H1 (cell line): ENCODE results near the gene ADAM22. TPM values are rescaled to one million over a fixed set of nuclear protein-coding genes. Genes with fewer than 3 reads are reported as not detected.

Experiments used
- CTCF ChIA-PET: fragments of 300-600 bp; sonication (Branson Sonifier 250); formaldehyde crosslinking; loops from one replicate; lab custom pipeline; 2021; ENCODE audit not compliant: partially characterized antibody; lab: Charles Lee
- POLR2A ChIA-PET: fragments of 300-600 bp; sonication (Branson Sonifier 250); formaldehyde crosslinking; loops from one replicate; lab custom pipeline; 2021; ENCODE audit warnings: inconsistent platforms; ENCODE audit not compliant: partially characterized antibody; lab: Charles Lee
- DNase-seq, 2 experiments: peaks; one replicate each; pipeline versions ENCODE4 v3.0.0 to v3.0.0-alpha.2; 2010 to 2022; ENCODE audit warnings: low spot score in 2 of 2, low read depth in 1 of 2, mixed read lengths in 1 of 2
- FAIRE-seq: peaks from 2 replicates; lab custom pipeline; 2011; peaks lifted over from hg19 to GRCh38; lab: Jason Lieb, UNC
- H2AFZ ChIP-seq: 2 replicates; pipeline ENCODE4 v1.8.1; 2012; ENCODE audit warnings: low read length, inconsistent platforms
- H2AK5ac ChIP-seq: 2 replicates; pipeline ENCODE4 v1.6.1; 2013; ENCODE audit warnings: low read depth, low read length
- H2BK120ac ChIP-seq: replicated peaks from 2 replicates; pipeline ENCODE3; 2013; ENCODE audit warnings: low read depth, low read length, inconsistent platforms
- H2BK12ac ChIP-seq: 2 replicates; pipeline ENCODE4 v1.6.1; 2013; ENCODE audit warnings: low read depth, low read length
- H2BK15ac ChIP-seq: 2 replicates; pipeline ENCODE4 v1.6.1; 2013; ENCODE audit warnings: low read length
- H2BK20ac ChIP-seq: 2 replicates; pipeline ENCODE4 v1.6.1; 2013; ENCODE audit warnings: low read length
- H2BK5ac ChIP-seq: 2 replicates; pipeline ENCODE4 v1.6.1; 2013; ENCODE audit warnings: low read depth, low read length
- H3K14ac ChIP-seq: 2 replicates; pipeline ENCODE4 v1.6.1; 2013; ENCODE audit warnings: inconsistent platforms; ENCODE audit not compliant: insufficient read length
- H3K18ac ChIP-seq: 2 replicates; pipeline ENCODE4 v1.6.1; 2013; ENCODE audit warnings: low read length; ENCODE audit errors: extremely low read depth
- H3K23ac ChIP-seq: 2 replicates; pipeline ENCODE4 v1.6.1; 2013; ENCODE audit warnings: inconsistent platforms; ENCODE audit not compliant: insufficient read length
- H3K23me2 ChIP-seq: 2 replicates; pipeline ENCODE4 v1.6.1; 2013; ENCODE audit warnings: low read depth, low read length
- H3K27ac ChIP-seq: 2 replicates; pipeline ENCODE4 v1.6.1; 2011; ENCODE audit warnings: low read depth, low read length, inconsistent platforms
- H3K27me3 ChIP-seq, 4 experiments: replicated peaks in 1 of 4; 1 replicate in 1 of 4; 2 replicates in 3 of 4; pipeline versions ENCODE4 v1.6.1 to v1.8.1; 2011 to 2013; ENCODE audit warnings: low read length in 3 of 4, mild to moderate bottlenecking in 3 of 4, inconsistent platforms in 2 of 4, mixed read lengths in 2 of 4, moderate library complexity in 1 of 4; ENCODE audit not compliant: control insufficient read depth in 3 of 4, insufficient read depth in 3 of 4; ENCODE audit errors: extremely low read depth in 1 of 4
- H3K36me3 ChIP-seq, 4 experiments: 2 replicates each; pipeline versions ENCODE4 v1.6.1 to v1.8.1; 2011 to 2013; ENCODE audit warnings: mild to moderate bottlenecking in 4 of 4, low read length in 3 of 4, moderate library complexity in 2 of 4, control low read depth in 1 of 4, inconsistent platforms in 1 of 4; ENCODE audit not compliant: insufficient read depth in 4 of 4, control insufficient read depth in 2 of 4
- H3K4ac ChIP-seq: replicated peaks from 2 replicates; pipeline ENCODE3; 2013; ENCODE audit warnings: low read length, low read depth, mixed read lengths, inconsistent platforms; ENCODE audit not compliant: insufficient read length
- H3K4me1 ChIP-seq, 4 experiments: replicated peaks in 1 of 4; 1 replicate in 1 of 4; 2 replicates in 3 of 4; pipeline versions ENCODE4 v1.6.1 to v1.8.1; 2011 to 2013; ENCODE audit warnings: low read length in 3 of 4, inconsistent platforms in 2 of 4, mixed read lengths in 1 of 4; ENCODE audit not compliant: insufficient read depth in 4 of 4, control insufficient read depth in 3 of 4
- H3K4me2 ChIP-seq, 2 experiments: 2 replicates each; pipeline versions ENCODE4 v1.6.1 to v1.8.1; 2011 to 2013; ENCODE audit warnings: low read depth in 2 of 2, low read length in 2 of 2, control low read depth in 1 of 2, inconsistent platforms in 1 of 2, mild to moderate bottlenecking in 1 of 2; ENCODE audit not compliant: insufficient read depth in 1 of 2
- H3K4me3 ChIP-seq, 4 experiments: fragments of 200-600, 300-600 bp in 1 of 4; sonication (generic), shearing (Covaris generic), sonication (Bioruptor Twin) in 1 of 4; 2 replicates each; pipeline versions ENCODE4 v1.5.1 to v1.8.1; 2011 to 2016; ENCODE audit warnings: low read length in 4 of 4, low read depth in 3 of 4, control low read depth in 2 of 4, inconsistent platforms in 2 of 4, mild to moderate bottlenecking in 2 of 4, mixed read lengths in 1 of 4, moderate library complexity in 1 of 4; ENCODE audit not compliant: insufficient read depth in 2 of 4; ENCODE audit errors: extremely low read depth in 1 of 4
- H3K56ac ChIP-seq: replicated peaks from 2 replicates; pipeline ENCODE3; 2013; ENCODE audit warnings: low read depth, mild to moderate bottlenecking, mixed read lengths, low read length, inconsistent platforms; ENCODE audit not compliant: insufficient read length
- H3K79me1 ChIP-seq: 2 replicates; pipeline ENCODE4 v1.6.1; 2013; ENCODE audit warnings: low read depth, low read length, control low read depth
- H3K79me2 ChIP-seq, 2 experiments: 2 replicates each; pipeline versions ENCODE4 v1.6.1 to v1.8.1; 2012 to 2013; ENCODE audit warnings: low read length in 2 of 2, mild to moderate bottlenecking in 2 of 2, inconsistent platforms in 1 of 2; ENCODE audit not compliant: insufficient read depth in 2 of 2, control insufficient read depth in 1 of 2
- H3K9ac ChIP-seq, 4 experiments: replicated peaks in 1 of 4; 1 replicate in 1 of 4; 2 replicates in 3 of 4; pipeline versions ENCODE4 v1.6.1 to v1.8.1; 2011 to 2013; ENCODE audit warnings: low read depth in 3 of 4, low read length in 3 of 4, control low read depth in 2 of 4, mild to moderate bottlenecking in 2 of 4, moderate library complexity in 2 of 4, inconsistent platforms in 1 of 4; ENCODE audit errors: extremely low read depth in 1 of 4
- H3K9me3 ChIP-seq, 2 experiments: 2 replicates each; pipeline versions ENCODE4 v1.6.1 to v1.8.1; 2012 to 2013; ENCODE audit warnings: mild to moderate bottlenecking in 2 of 2, moderate library complexity in 2 of 2, control low read depth in 1 of 2, inconsistent platforms in 1 of 2, low read depth in 1 of 2, low read length in 1 of 2, mixed read lengths in 1 of 2; ENCODE audit not compliant: insufficient read depth in 2 of 2
- H4K20me1 ChIP-seq, 2 experiments: replicated peaks in 1 of 2; 2 replicates each; pipeline versions ENCODE3 to v1.8.1; 2011 to 2013; ENCODE audit warnings: inconsistent platforms in 2 of 2, low read length in 2 of 2, mild to moderate bottlenecking in 1 of 2; ENCODE audit not compliant: insufficient read depth in 2 of 2, control insufficient read depth in 1 of 2
- H4K5ac ChIP-seq: 2 replicates; pipeline ENCODE4 v1.6.1; 2013; ENCODE audit warnings: low read length, low read depth, mixed read lengths, inconsistent platforms; ENCODE audit not compliant: insufficient read length
- H4K8ac ChIP-seq: 2 replicates; pipeline ENCODE4 v1.8.0; 2013; ENCODE audit warnings: mild to moderate bottlenecking, moderate library complexity, low read length, inconsistent platforms; ENCODE audit not compliant: insufficient read depth; ENCODE audit errors: extremely low read depth
- H4K91ac ChIP-seq: replicated peaks from 2 replicates; pipeline ENCODE3; 2013; ENCODE audit warnings: low read length, mixed read lengths, inconsistent platforms; ENCODE audit not compliant: insufficient read length
- BACH1 ChIP-seq: IDR thresholded peaks from 2 replicates; pipeline ENCODE4 v1.6.1; 2012; ENCODE audit warnings: low read length, improper control_type of control experiment
- CTBP2 ChIP-seq: IDR thresholded peaks from 2 replicates; pipeline ENCODE4 v1.7.0; 2011; ENCODE audit warnings: borderline replicate concordance, mild to moderate bottlenecking, moderate library complexity, mixed read lengths, low read length; ENCODE audit not compliant: insufficient read depth, insufficient read length
- E2F6 ChIP-seq: IDR thresholded peaks from 2 replicates; pipeline ENCODE4 v1.6.1; 2012; ENCODE audit warnings: inconsistent platforms
- EP300 ChIP-seq, 2 experiments: IDR thresholded peaks; 1 replicate in 1 of 2; 2 replicates in 1 of 2; pipeline ENCODE4 v1.6.1; 2011 to 2012; ENCODE audit warnings: low read depth in 2 of 2, low read length in 2 of 2, mild to moderate bottlenecking in 2 of 2, borderline replicate concordance in 1 of 2, inconsistent platforms in 1 of 2, moderate library complexity in 1 of 2
- EZH2 ChIP-seq: fragments of 200-600 bp; sonication (generic); IDR thresholded peaks from 2 replicates; pipeline ENCODE4 v1.7.1; 2012; ENCODE audit warnings: low read depth, mild to moderate bottlenecking, moderate library complexity, low read length, inconsistent platforms; ENCODE audit not compliant: severe bottlenecking
- KDM4A ChIP-seq: IDR thresholded peaks from one replicate; pipeline ENCODE4 v1.7.1; 2012; ENCODE audit warnings: low read depth, mild to moderate bottlenecking, moderate library complexity, low read length, inconsistent platforms; ENCODE audit not compliant: severe bottlenecking
- MAFK ChIP-seq: IDR thresholded peaks from 2 replicates; pipeline ENCODE4 v1.6.1; 2012; ENCODE audit warnings: low read depth, mild to moderate bottlenecking, improper control_type of control experiment, low read length
- POU5F1 ChIP-seq: IDR thresholded peaks from 2 replicates; pipeline ENCODE4 v1.6.1; 2011; ENCODE audit warnings: low read depth, mild to moderate bottlenecking, low read length, moderate library complexity
- RAD21 ChIP-seq, 2 experiments: IDR thresholded peaks in 1 of 2; conservative IDR thresholded peaks in 1 of 2; 2 replicates each; pipeline ENCODE4 v1.6.1; 2011; ENCODE audit warnings: low read depth in 2 of 2, low read length in 2 of 2, improper control_type of control experiment in 1 of 2, inconsistent platforms in 1 of 2, mild to moderate bottlenecking in 1 of 2, moderate library complexity in 1 of 2
- SAP30 ChIP-seq: fragments of 300-600 bp; sonication (generic); IDR thresholded peaks from 2 replicates; pipeline ENCODE4 v1.7.1; 2012; ENCODE audit warnings: low read length, moderate library complexity, mild to moderate bottlenecking, inconsistent platforms; ENCODE audit not compliant: insufficient read depth, insufficient replicate concordance
- SIN3A ChIP-seq, 2 experiments: IDR thresholded peaks in 1 of 2; conservative IDR thresholded peaks in 1 of 2; 2 replicates each; pipeline ENCODE4 v1.6.1; 2011 to 2012; ENCODE audit warnings: low read length in 2 of 2, improper control_type of control experiment in 1 of 2, low read depth in 1 of 2, mild to moderate bottlenecking in 1 of 2
- SIRT6 ChIP-seq: IDR thresholded peaks from one replicate; pipeline ENCODE4 v1.7.1; 2012; ENCODE audit warnings: low read length, inconsistent platforms
- TCF12 ChIP-seq: IDR thresholded peaks from 2 replicates; pipeline ENCODE4 v1.6.1; 2011; ENCODE audit warnings: low read depth, mild to moderate bottlenecking, low read length
- WGBS, 2 experiments: shearing (Covaris generic) in 1 of 2; methylation state at CpG; one replicate each; pipeline versions ENCODE4 v1.1.6 to v1.1.7; 2013 to 2015; ENCODE audit warnings: low lambda C conversion rate in 2 of 2, mixed read lengths in 2 of 2, inconsistent platforms in 1 of 2, low coverage in 1 of 2, missing lambda C conversion rate in 1 of 2; ENCODE audit not compliant: insufficient replicate concordance in 2 of 2, insufficient coverage in 1 of 2, insufficient read length in 1 of 2; ENCODE audit errors: extremely low coverage in 1 of 2, missing lambda C conversion rate in 1 of 2; 5-methylcytosine and 5-hydroxymethylcytosine counted together
- polyA plus RNA-seq, 7 experiments: library from polyadenylated mRNA; depleted of rRNA in 3 of 7; stranded (reverse) in 5 of 7; unstranded in 2 of 7; fragments of >200 nt in 5 of 7; fragments of 200-250 nt in 2 of 7; gene quantifications; 1 replicate in 5 of 7; 2 replicates in 1 of 7; 4 replicates in 1 of 7; pipeline versions ENCODE4 v1.2.1 to v1.2.3, GENCODE V29; 2011 to 2013; ENCODE audit warnings: missing spikeins in 2 of 7, mixed read lengths in 2 of 7
- total RNA-seq: library from RNA; stranded (reverse); fragmentation: NEBNext Ultra II Directional; extraction: Animal tissue kit (Norgen Biotek cat#: 25700); gene quantifications from 2 replicates; pipeline ENCODE4 v1.2.1, GENCODE V29; 2021

The ADAM22 gene
- total and polyA plus RNA-seq, 2 of the 8 experiments (the other 6 are each of a cell fraction or from before 2014, with no cell fraction given): 4.6 to 21.4 TPM

- no peak overlapping the region for H2BK20ac ChIP-seq
- TF ChIP-seq MAFK (no peak), EZH2 (no peak), EP300 (IDR thresholded peaks at IDR 0.05; ENCODE audit: borderline replicate concordance in 1 of 2, low read depth in 2 of 2, low read length in 2 of 2) (no peak), SAP30 (no peak), TCF12 (no peak), E2F6 (no peak), SIRT6 (no peak), RAD21 (IDR thresholded peaks at IDR 0.05 in 1 of 2, conservative IDR thresholded peaks at IDR 0.05 in 1 of 2; ENCODE audit: low read depth in 2 of 2, low read length in 2 of 2) (no peak), BACH1 (no peak), CTBP2 (no peak), KDM4A (no peak), POU5F1 (no peak), SIN3A (conservative IDR thresholded peaks at IDR 0.05 in 1 of 2, IDR thresholded peaks at IDR 0.05 in 1 of 2; ENCODE audit: low read depth in 1 of 2, low read length in 2 of 2) (no peak)
- TF ChIP-seq, all 59 proteins: peak for 0
Observed at GRCh38 chr7:88191911-88192310, 257.9 kb downstream of the ADAM22 start.

More at GRCh38 chr7:88191911-88192310, 257.9 kb downstream of the ADAM22 start:
- Histone ChIP-seq H3K23ac (no peak overlapping the region), H3K4me2 (no peak overlapping the region), H4K20me1 (no peaks in the 10 kb centered on the region), H3K27ac (no peak overlapping the region), H2AFZ (no peak overlapping the region), H2BK5ac (no peak overlapping the region), H3K4ac (no peak overlapping the region), H2BK120ac (no peak overlapping the region), H4K91ac (no peak overlapping the region), H3K9ac (no peak overlapping the region), H3K9me3 (no peaks in the 10 kb centered on the region), H3K27me3 (no peaks in the 10 kb centered on the region), H4K5ac (no peak overlapping the region), H2BK15ac (no peak overlapping the region), H3K23me2 (no peaks in the 10 kb centered on the region), H3K56ac (no peak overlapping the region), H2BK12ac (no peak overlapping the region), H3K79me1 (no peaks in the 10 kb centered on the region), H3K4me3 (no peak overlapping the region), H2AK5ac (no peak overlapping the region), H3K4me1 (no peaks in the 10 kb centered on the region), H3K79me2 (no peaks in the 10 kb centered on the region), H3K18ac (no peak overlapping the region), H4K8ac (no peak overlapping the region), H3K36me3 (no peaks in the 10 kb centered on the region), H3K14ac (no peak overlapping the region)
- ChIA-PET POLR2A (no interaction called here), CTCF (interaction anchor here (1.0 kb wide), 1 partner anchor 166 kb away, joined by 3 read pairs; no protein-coding TSS in a partner anchor)
- WGBS, 2 experiments: 77% methylated on average over 3 of the region's 3 CpGs; no CpG with 5 or more reads in 1 of the 2 experiments
- no peak for FAIRE-seq
- DNase-seq: no peak
